Measurements from ENCODE around the gene CYP2R1.

GRCh38 chr11:14875163-14875562 is 16.9 kb downstream of the CYP2R1 start:
- TF ChIP-seq, protein P1, sequence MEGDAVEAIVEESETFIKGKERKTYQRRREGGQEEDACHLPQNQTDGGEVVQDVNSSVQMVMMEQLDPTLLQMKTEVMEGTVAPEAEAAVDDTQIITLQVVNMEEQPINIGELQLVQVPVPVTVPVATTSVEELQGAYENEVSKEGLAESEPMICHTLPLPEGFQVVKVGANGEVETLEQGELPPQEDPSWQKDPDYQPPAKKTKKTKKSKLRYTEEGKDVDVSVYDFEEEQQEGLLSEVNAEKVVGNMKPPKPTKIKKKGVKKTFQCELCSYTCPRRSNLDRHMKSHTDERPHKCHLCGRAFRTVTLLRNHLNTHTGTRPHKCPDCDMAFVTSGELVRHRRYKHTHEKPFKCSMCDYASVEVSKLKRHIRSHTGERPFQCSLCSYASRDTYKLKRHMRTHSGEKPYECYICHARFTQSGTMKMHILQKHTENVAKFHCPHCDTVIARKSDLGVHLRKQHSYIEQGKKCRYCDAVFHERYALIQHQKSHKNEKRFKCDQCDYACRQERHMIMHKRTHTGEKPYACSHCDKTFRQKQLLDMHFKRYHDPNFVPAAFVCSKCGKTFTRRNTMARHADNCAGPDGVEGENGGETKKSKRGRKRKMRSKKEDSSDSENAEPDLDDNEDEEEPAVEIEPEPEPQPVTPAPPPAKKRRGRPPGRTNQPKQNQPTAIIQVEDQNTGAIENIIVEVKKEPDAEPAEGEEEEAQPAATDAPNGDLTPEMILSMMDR (IDR thresholded peaks at IDR 0.05; ENCODE audit: insufficient read depth, low read length, poor library complexity, severe bottlenecking): no peak
- TF ChIP-seq EZH2phosphoT487 (conservative IDR thresholded peaks at IDR 0.05; ENCODE audit: low read length): no peak

All from SU-DHL-6 (cell line).